H1 (cell line): ENCODE measurements around the gene BBLN. TPM values are rescaled to one million over a fixed set of nuclear protein-coding genes. Genes with fewer than 3 reads are reported as not detected.

ENCODE experiments used
- CTCF ChIA-PET: fragments of 300-600 bp; sonication (Branson Sonifier 250); formaldehyde crosslinking; loops from one replicate; lab custom pipeline; 2021; ENCODE audit not compliant: partially characterized antibody; lab: Charles Lee
- POLR2A ChIA-PET: fragments of 300-600 bp; sonication (Branson Sonifier 250); formaldehyde crosslinking; loops from one replicate; lab custom pipeline; 2021; ENCODE audit warnings: inconsistent platforms; ENCODE audit not compliant: partially characterized antibody; lab: Charles Lee
- DNase-seq, 2 experiments: peaks; one replicate each; pipeline versions ENCODE4 v3.0.0 to v3.0.0-alpha.2; 2010 to 2022; ENCODE audit warnings: low spot score in 2 of 2, low read depth in 1 of 2, mixed read lengths in 1 of 2
- FAIRE-seq: peaks from 2 replicates; lab custom pipeline; 2011; peaks lifted over from hg19 to GRCh38; lab: Jason Lieb, UNC
- H2AFZ ChIP-seq: 2 replicates; pipeline ENCODE4 v1.8.1; 2012; ENCODE audit warnings: low read length, inconsistent platforms
- H2AK5ac ChIP-seq: 2 replicates; pipeline ENCODE4 v1.6.1; 2013; ENCODE audit warnings: low read depth, low read length
- H2BK120ac ChIP-seq: replicated peaks from 2 replicates; pipeline ENCODE3; 2013; ENCODE audit warnings: low read depth, low read length, inconsistent platforms
- H2BK12ac ChIP-seq: 2 replicates; pipeline ENCODE4 v1.6.1; 2013; ENCODE audit warnings: low read depth, low read length
- H2BK15ac ChIP-seq: 2 replicates; pipeline ENCODE4 v1.6.1; 2013; ENCODE audit warnings: low read length
- H2BK20ac ChIP-seq: 2 replicates; pipeline ENCODE4 v1.6.1; 2013; ENCODE audit warnings: low read length
- H2BK5ac ChIP-seq: 2 replicates; pipeline ENCODE4 v1.6.1; 2013; ENCODE audit warnings: low read depth, low read length
- H3K14ac ChIP-seq: 2 replicates; pipeline ENCODE4 v1.6.1; 2013; ENCODE audit warnings: inconsistent platforms; ENCODE audit not compliant: insufficient read length
- H3K18ac ChIP-seq: 2 replicates; pipeline ENCODE4 v1.6.1; 2013; ENCODE audit warnings: low read length; ENCODE audit errors: extremely low read depth
- H3K23ac ChIP-seq: 2 replicates; pipeline ENCODE4 v1.6.1; 2013; ENCODE audit warnings: inconsistent platforms; ENCODE audit not compliant: insufficient read length
- H3K23me2 ChIP-seq: 2 replicates; pipeline ENCODE4 v1.6.1; 2013; ENCODE audit warnings: low read depth, low read length
- H3K27ac ChIP-seq: 2 replicates; pipeline ENCODE4 v1.6.1; 2011; ENCODE audit warnings: low read depth, low read length, inconsistent platforms
- H3K27me3 ChIP-seq, 4 experiments: replicated peaks in 1 of 4; 1 replicate in 1 of 4; 2 replicates in 3 of 4; pipeline versions ENCODE4 v1.6.1 to v1.8.1; 2011 to 2013; ENCODE audit warnings: low read length in 3 of 4, mild to moderate bottlenecking in 3 of 4, inconsistent platforms in 2 of 4, mixed read lengths in 2 of 4, moderate library complexity in 1 of 4; ENCODE audit not compliant: control insufficient read depth in 3 of 4, insufficient read depth in 3 of 4; ENCODE audit errors: extremely low read depth in 1 of 4
- H3K36me3 ChIP-seq, 4 experiments: 2 replicates each; pipeline versions ENCODE4 v1.6.1 to v1.8.1; 2011 to 2013; ENCODE audit warnings: mild to moderate bottlenecking in 4 of 4, low read length in 3 of 4, moderate library complexity in 2 of 4, control low read depth in 1 of 4, inconsistent platforms in 1 of 4; ENCODE audit not compliant: insufficient read depth in 4 of 4, control insufficient read depth in 2 of 4
- H3K4ac ChIP-seq: replicated peaks from 2 replicates; pipeline ENCODE3; 2013; ENCODE audit warnings: low read length, low read depth, mixed read lengths, inconsistent platforms; ENCODE audit not compliant: insufficient read length
- H3K4me1 ChIP-seq, 4 experiments: replicated peaks in 1 of 4; 1 replicate in 1 of 4; 2 replicates in 3 of 4; pipeline versions ENCODE4 v1.6.1 to v1.8.1; 2011 to 2013; ENCODE audit warnings: low read length in 3 of 4, inconsistent platforms in 2 of 4, mixed read lengths in 1 of 4; ENCODE audit not compliant: insufficient read depth in 4 of 4, control insufficient read depth in 3 of 4
- H3K4me2 ChIP-seq, 2 experiments: 2 replicates each; pipeline versions ENCODE4 v1.6.1 to v1.8.1; 2011 to 2013; ENCODE audit warnings: low read depth in 2 of 2, low read length in 2 of 2, control low read depth in 1 of 2, inconsistent platforms in 1 of 2, mild to moderate bottlenecking in 1 of 2; ENCODE audit not compliant: insufficient read depth in 1 of 2
- H3K4me3 ChIP-seq, 4 experiments: fragments of 200-600, 300-600 bp in 1 of 4; sonication (generic), shearing (Covaris generic), sonication (Bioruptor Twin) in 1 of 4; 2 replicates each; pipeline versions ENCODE4 v1.5.1 to v1.8.1; 2011 to 2016; ENCODE audit warnings: low read length in 4 of 4, low read depth in 3 of 4, control low read depth in 2 of 4, inconsistent platforms in 2 of 4, mild to moderate bottlenecking in 2 of 4, mixed read lengths in 1 of 4, moderate library complexity in 1 of 4; ENCODE audit not compliant: insufficient read depth in 2 of 4; ENCODE audit errors: extremely low read depth in 1 of 4
- H3K56ac ChIP-seq: replicated peaks from 2 replicates; pipeline ENCODE3; 2013; ENCODE audit warnings: low read depth, mild to moderate bottlenecking, mixed read lengths, low read length, inconsistent platforms; ENCODE audit not compliant: insufficient read length
- H3K79me1 ChIP-seq: 2 replicates; pipeline ENCODE4 v1.6.1; 2013; ENCODE audit warnings: low read depth, low read length, control low read depth
- H3K79me2 ChIP-seq, 2 experiments: 2 replicates each; pipeline versions ENCODE4 v1.6.1 to v1.8.1; 2012 to 2013; ENCODE audit warnings: low read length in 2 of 2, mild to moderate bottlenecking in 2 of 2, inconsistent platforms in 1 of 2; ENCODE audit not compliant: insufficient read depth in 2 of 2, control insufficient read depth in 1 of 2
- H3K9ac ChIP-seq, 4 experiments: replicated peaks in 1 of 4; 1 replicate in 1 of 4; 2 replicates in 3 of 4; pipeline versions ENCODE4 v1.6.1 to v1.8.1; 2011 to 2013; ENCODE audit warnings: low read depth in 3 of 4, low read length in 3 of 4, control low read depth in 2 of 4, mild to moderate bottlenecking in 2 of 4, moderate library complexity in 2 of 4, inconsistent platforms in 1 of 4; ENCODE audit errors: extremely low read depth in 1 of 4
- H3K9me3 ChIP-seq, 2 experiments: 2 replicates each; pipeline versions ENCODE4 v1.6.1 to v1.8.1; 2012 to 2013; ENCODE audit warnings: mild to moderate bottlenecking in 2 of 2, moderate library complexity in 2 of 2, control low read depth in 1 of 2, inconsistent platforms in 1 of 2, low read depth in 1 of 2, low read length in 1 of 2, mixed read lengths in 1 of 2; ENCODE audit not compliant: insufficient read depth in 2 of 2
- H4K20me1 ChIP-seq, 2 experiments: replicated peaks in 1 of 2; 2 replicates each; pipeline versions ENCODE3 to v1.8.1; 2011 to 2013; ENCODE audit warnings: inconsistent platforms in 2 of 2, low read length in 2 of 2, mild to moderate bottlenecking in 1 of 2; ENCODE audit not compliant: insufficient read depth in 2 of 2, control insufficient read depth in 1 of 2
- H4K5ac ChIP-seq: 2 replicates; pipeline ENCODE4 v1.6.1; 2013; ENCODE audit warnings: low read length, low read depth, mixed read lengths, inconsistent platforms; ENCODE audit not compliant: insufficient read length
- H4K8ac ChIP-seq: 2 replicates; pipeline ENCODE4 v1.8.0; 2013; ENCODE audit warnings: mild to moderate bottlenecking, moderate library complexity, low read length, inconsistent platforms; ENCODE audit not compliant: insufficient read depth; ENCODE audit errors: extremely low read depth
- H4K91ac ChIP-seq: replicated peaks from 2 replicates; pipeline ENCODE3; 2013; ENCODE audit warnings: low read length, mixed read lengths, inconsistent platforms; ENCODE audit not compliant: insufficient read length
- RFX5 ChIP-seq: IDR thresholded peaks from 2 replicates; pipeline ENCODE4 v1.6.1; 2011; ENCODE audit warnings: low read depth, low read length, improper control_type of control experiment, borderline replicate concordance
- RXRA ChIP-seq: IDR thresholded peaks from 2 replicates; pipeline ENCODE4 v1.6.1; 2011; ENCODE audit warnings: low read depth, mild to moderate bottlenecking, low read length, moderate library complexity; ENCODE audit not compliant: insufficient read depth
- SIN3A ChIP-seq, 2 experiments: IDR thresholded peaks in 1 of 2; conservative IDR thresholded peaks in 1 of 2; 2 replicates each; pipeline ENCODE4 v1.6.1; 2011 to 2012; ENCODE audit warnings: low read length in 2 of 2, improper control_type of control experiment in 1 of 2, low read depth in 1 of 2, mild to moderate bottlenecking in 1 of 2
- TCF12 ChIP-seq: IDR thresholded peaks from 2 replicates; pipeline ENCODE4 v1.6.1; 2011; ENCODE audit warnings: low read depth, mild to moderate bottlenecking, low read length
- WGBS, 2 experiments: shearing (Covaris generic) in 1 of 2; methylation state at CpG; one replicate each; pipeline versions ENCODE4 v1.1.6 to v1.1.7; 2013 to 2015; ENCODE audit warnings: low lambda C conversion rate in 2 of 2, mixed read lengths in 2 of 2, inconsistent platforms in 1 of 2, low coverage in 1 of 2, missing lambda C conversion rate in 1 of 2; ENCODE audit not compliant: insufficient replicate concordance in 2 of 2, insufficient coverage in 1 of 2, insufficient read length in 1 of 2; ENCODE audit errors: extremely low coverage in 1 of 2, missing lambda C conversion rate in 1 of 2; 5-methylcytosine and 5-hydroxymethylcytosine counted together
- polyA plus RNA-seq, 7 experiments: library from polyadenylated mRNA; depleted of rRNA in 3 of 7; stranded (reverse) in 5 of 7; unstranded in 2 of 7; fragments of >200 nt in 5 of 7; fragments of 200-250 nt in 2 of 7; gene quantifications; 1 replicate in 5 of 7; 2 replicates in 1 of 7; 4 replicates in 1 of 7; pipeline versions ENCODE4 v1.2.1 to v1.2.3, GENCODE V29; 2011 to 2013; ENCODE audit warnings: missing spikeins in 2 of 7, mixed read lengths in 2 of 7
- total RNA-seq: library from RNA; stranded (reverse); fragmentation: NEBNext Ultra II Directional; extraction: Animal tissue kit (Norgen Biotek cat#: 25700); gene quantifications from 2 replicates; pipeline ENCODE4 v1.2.1, GENCODE V29; 2021

The BBLN gene
- total and polyA plus RNA-seq, 2 of the 8 experiments (the other 6 are each of a cell fraction or from before 2014, with no cell fraction given), result 63.1 to 164 TPM

DNA sequence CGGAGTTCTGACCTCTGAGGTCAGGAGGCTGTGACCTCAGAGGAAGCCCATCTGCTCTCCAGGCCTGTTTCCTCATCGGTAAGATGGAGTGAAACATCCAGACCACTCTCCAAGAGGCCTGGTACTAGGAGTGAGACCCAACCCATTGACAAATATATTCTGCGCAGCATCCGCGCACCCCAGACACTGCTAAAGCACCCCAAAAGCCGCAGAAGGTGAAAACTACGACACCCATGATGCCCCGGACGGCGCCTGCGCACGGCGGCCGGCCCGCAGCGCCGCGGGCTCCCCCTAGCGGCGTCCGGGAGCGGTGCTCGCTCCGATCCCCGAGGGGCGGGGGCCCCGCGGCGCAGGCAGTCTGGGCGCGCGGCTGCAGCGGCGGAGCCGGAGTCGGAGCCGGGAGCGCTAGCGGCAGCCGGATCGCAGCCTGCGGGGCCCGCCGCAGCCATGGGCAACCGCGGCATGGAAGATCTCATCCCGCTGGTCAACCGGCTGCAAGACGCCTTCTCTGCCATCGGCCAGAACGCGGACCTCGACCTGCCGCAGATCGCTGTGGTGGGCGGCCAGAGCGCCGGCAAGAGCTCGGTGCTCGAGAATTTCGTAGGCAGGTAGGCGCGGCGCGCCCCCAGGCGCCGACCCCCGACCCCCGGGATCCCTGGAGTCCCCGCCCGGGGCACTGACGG lies 43.1 kb downstream of the BBLN start, which contains the start of gene DNM1:
Gene DNM1, plus strand, starts transcription at position 356 of the 683 bp plus-strand sequence. Its CDS starts 92 bp downstream, at position 448.
- Histone ChIP-seq H4K5ac (peak within 1 kb of the TSS; percentile 46), H3K4me3 (peak within 1 kb of the TSS; percentile 55 to 93 (median 74)), H3K56ac (no peak within 1 kb of the TSS), H3K23ac (no peak within 1 kb of the TSS), H4K91ac (no peak within 1 kb of the TSS), H3K9ac (peak within 1 kb of the TSS; percentile 56 to 74 (median 64); a peak in 6 of 7 replicates), H3K14ac (no peak within 1 kb of the TSS), H3K4me2 (peak within 1 kb of the TSS; percentile 66 to 74), H2BK20ac (no peak within 1 kb of the TSS), H2BK5ac (peak within 1 kb of the TSS; percentile 75; the same call in 1 of the 2 replicates), H3K79me1 (no peaks in the 10 kb centered on the region; the same call in 1 of the 2 replicates), H4K20me1 (peaks cover 0 to 2% of the 10 kb centered on the region in 2 experiments), H3K4ac (no peak within 1 kb of the TSS), H2BK120ac (no peak within 1 kb of the TSS), H2BK15ac (peak within 1 kb of the TSS; percentile 21; the same call in 1 of the 2 replicates), H3K27me3 (no peaks in the 10 kb centered on the region), H3K36me3 (no peaks in the 10 kb centered on the region), H2BK12ac (no peak within 1 kb of the TSS), H3K18ac (peak within 1 kb of the TSS; percentile 90), H3K27ac (no peak within 1 kb of the TSS; the same call in 1 of the 2 replicates), H2AFZ (peak within 1 kb of the TSS; percentile 8; the same call in 1 of the 2 replicates), H3K23me2 (peaks cover 6% of the 10 kb centered on the region; the same call in 1 of the 2 replicates), H3K9me3 (no peaks in the 10 kb centered on the region), H4K8ac (peak within 1 kb of the TSS; percentile 59), H2AK5ac (no peak within 1 kb of the TSS), H3K4me1 (peaks cover 3 to 11% (median 9%) of the 10 kb centered on the region in 4 experiments; a peak in 6 of 7 replicates), H3K79me2 (peaks cover 0 to 3% of the 10 kb centered on the region in 2 experiments; a peak in 1 of 4 replicates)
- FAIRE-seq, result no peak
- 4% methylated on average over 42 of the region's 72 CpGs; no CpG with 5 or more reads in 1 of the 2 experiments for WGBS, 2 experiments
- ChIA-PET POLR2A (interaction anchor here (1.0 to 2.2 kb wide), 8 partner anchors 11 to 100 kb away, joined by 3 to 7 read pairs (median 4); no protein-coding TSS in a partner anchor), CTCF (interaction anchor here (0.6 to 1.6 kb wide), 7 partner anchors 13 to 78 kb away, joined by 3 read pairs; no protein-coding TSS in a partner anchor)
- DNase-seq, result peak in 1 of 2 experiments; percentile 82
- TF ChIP-seq RFX5 (no peak), SIN3A (conservative IDR thresholded peaks at IDR 0.05 in 1 of 2, IDR thresholded peaks at IDR 0.05 in 1 of 2; ENCODE audit: low read depth in 1 of 2, low read length in 2 of 2) (peak in 1 of 2 experiments; percentile 52; a peak in 1 of 4 replicates), TCF12 (no peak), RXRA (no peak)
